Psoas muscle (tissue), 8 donors: ENCODE results near the gene SOHLH1. TPM values are rescaled to one million over a fixed set of nuclear protein-coding genes. Genes with fewer than 3 reads are reported as not detected.
"Not testable (repeated sequence)": the region's sequence is repeated elsewhere in the genome, so short reads cannot be mapped to it uniquely, and the experiment has no call there.

Source experiments
- ATAC-seq, 4 donors: fragments of 200-7000 bp; cut with Tn5 transposase; one replicate each; pipeline ENCODE4 v1.9.1; 2020; ENCODE audit warnings: moderate library complexity in 3 of 4, mild to moderate bottlenecking in 2 of 4
- DNase-seq, 2 donors: peaks; one replicate each; pipeline ENCODE4 v3.0.0-alpha.2; 2020
- H3K27ac ChIP-seq: fragments of 200-600 bp; one replicate; pipeline ENCODE4 v1.8.0; 2022
- H3K27me3 ChIP-seq, 3 donors: fragments of 200-600 bp in 1 of 3; one replicate each; pipeline versions ENCODE4 v1.6.1 to v1.8.0; 2013 to 2022; ENCODE audit warnings: low read length in 2 of 3, mild to moderate bottlenecking in 2 of 3, moderate library complexity in 1 of 3; ENCODE audit not compliant: insufficient read depth in 3 of 3
- H3K36me3 ChIP-seq, 2 donors: fragments of 200-600 bp in 1 of 2; one replicate each; pipeline versions ENCODE4 v1.6.1 to v1.8.0; 2013 to 2022; ENCODE audit warnings: low read depth in 1 of 2, mild to moderate bottlenecking in 1 of 2, moderate library complexity in 1 of 2; ENCODE audit not compliant: insufficient read depth in 1 of 2
- H3K4me1 ChIP-seq: fragments of 200-600 bp; one replicate; pipeline ENCODE4 v1.8.0; 2022
- H3K4me3 ChIP-seq: fragments of 200-600 bp; one replicate; pipeline ENCODE4 v1.8.0; 2022; ENCODE audit warnings: mild to moderate bottlenecking
- H3K9me3 ChIP-seq: fragments of 200-600 bp; one replicate; pipeline ENCODE4 v1.8.0; 2022
- WGBS, 3 donors: extraction: QIAGEN DNeasy Blood & Tissue Kit; methylation state at CpG; one replicate each; pipeline versions ENCODE4 v1.1.6 to v1.1.7; 2013; 5-methylcytosine and 5-hydroxymethylcytosine counted together
- intact Hi-C, 2 donors: fragments of 100-400 bp; cut with DNase I; formaldehyde crosslinking; loops; one replicate each; pipeline versions ENCODE4 v1.11.0 to v1.14.2; 2022
- polyA plus RNA-seq, 3 donors: library from polyadenylated mRNA; stranded (reverse); fragments of 200-250 nt; gene quantifications; one replicate each; pipeline ENCODE4 v1.2.3, GENCODE V29; 2013
- total RNA-seq, 4 donors: library from RNA; stranded (reverse); fragmentation: NEBNext Ultra II Directional in 2 of 4; extraction: Animal tissue kit (Norgen Biotek cat#: 25700) in 2 of 4; gene quantifications; one replicate each; pipeline versions ENCODE4 v1.2.1 to v1.2.4, GENCODE V29; 2021 to 2023
- TF ChIP-seq, protein P1 (sequence below): fragments of 200-600 bp; IDR thresholded peaks from one replicate; pipeline ENCODE4 v1.8.0; 2022; ENCODE audit warnings: antibody characterized with exemption
- donor health status: healthy with polysubstance abuse.
- donor health status: DM: no; HTN: no; CAD: no; lungs with moderate emphysema.
- donor health status: Bipolar disorder and iron deficiency.
- donor health status: healthy.
- donor health status: DM: yes; HTN: yes; CAD: no.
- donor health status: DM: no; HTN: no; CAD: no.
- donor health status: DM: no; HTN: no; CAD: no.
- donor health status: DM: yes; HTN: yes; CAD: no.

The SOHLH1 gene
- total and polyA plus RNA-seq, 7 donors: not detected

DNA sequence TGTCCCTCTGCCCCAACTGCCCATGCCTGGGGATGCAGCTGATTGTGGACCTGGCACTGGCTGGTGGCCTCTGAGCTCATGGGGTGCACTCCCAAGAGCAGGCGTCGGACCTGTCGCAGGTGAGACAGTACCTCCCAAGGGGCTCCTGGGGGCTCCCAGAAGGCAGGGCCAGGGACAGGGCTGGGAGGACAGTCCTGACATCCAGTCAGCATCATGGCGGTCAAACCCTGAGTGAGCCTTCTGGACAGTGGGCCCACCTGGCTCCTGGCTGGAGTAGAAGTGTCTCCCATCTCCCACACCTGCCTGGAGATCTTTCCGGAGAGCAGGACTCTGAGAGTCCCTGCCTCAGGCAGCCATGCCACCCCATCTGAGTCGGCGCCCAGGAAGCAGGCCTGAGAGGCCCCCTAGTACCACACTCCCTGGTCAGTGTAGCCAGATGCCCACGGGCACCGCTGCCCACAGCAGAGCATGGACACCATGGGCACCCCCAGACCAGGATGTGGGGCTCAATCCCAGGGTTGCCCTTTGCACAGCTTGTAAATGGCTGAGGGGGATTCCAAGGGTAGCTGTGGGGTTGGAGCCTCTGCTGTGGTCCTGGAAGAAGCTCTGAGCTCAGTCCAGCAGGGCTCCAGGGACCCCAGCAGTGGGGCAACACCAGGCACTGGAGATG, 29.5 kb downstream of the SOHLH1 start:
- no peaks in the 10 kb centered on the region for H3K9me3 ChIP-seq
- ATAC-seq: no peak
- WGBS, 3 donors: 93 to 96% (median 95%) methylated on average over 9 of the region's 9 CpGs
- H3K27me3 ChIP-seq: peaks cover 0 to 61% (median 5%) of the 10 kb centered on the region in 3 donors
- TF ChIP-seq, protein P1, sequence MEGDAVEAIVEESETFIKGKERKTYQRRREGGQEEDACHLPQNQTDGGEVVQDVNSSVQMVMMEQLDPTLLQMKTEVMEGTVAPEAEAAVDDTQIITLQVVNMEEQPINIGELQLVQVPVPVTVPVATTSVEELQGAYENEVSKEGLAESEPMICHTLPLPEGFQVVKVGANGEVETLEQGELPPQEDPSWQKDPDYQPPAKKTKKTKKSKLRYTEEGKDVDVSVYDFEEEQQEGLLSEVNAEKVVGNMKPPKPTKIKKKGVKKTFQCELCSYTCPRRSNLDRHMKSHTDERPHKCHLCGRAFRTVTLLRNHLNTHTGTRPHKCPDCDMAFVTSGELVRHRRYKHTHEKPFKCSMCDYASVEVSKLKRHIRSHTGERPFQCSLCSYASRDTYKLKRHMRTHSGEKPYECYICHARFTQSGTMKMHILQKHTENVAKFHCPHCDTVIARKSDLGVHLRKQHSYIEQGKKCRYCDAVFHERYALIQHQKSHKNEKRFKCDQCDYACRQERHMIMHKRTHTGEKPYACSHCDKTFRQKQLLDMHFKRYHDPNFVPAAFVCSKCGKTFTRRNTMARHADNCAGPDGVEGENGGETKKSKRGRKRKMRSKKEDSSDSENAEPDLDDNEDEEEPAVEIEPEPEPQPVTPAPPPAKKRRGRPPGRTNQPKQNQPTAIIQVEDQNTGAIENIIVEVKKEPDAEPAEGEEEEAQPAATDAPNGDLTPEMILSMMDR: no peak
- H3K27ac ChIP-seq: no peak overlapping the region
- H3K36me3 ChIP-seq: no peaks in the 10 kb centered on the region
- peak in 1 of 2 donors; percentile 32 for DNase-seq
- no peaks in the 10 kb centered on the region for H3K4me1 ChIP-seq
- no peak overlapping the region for H3K4me3 ChIP-seq
- intact Hi-C loops: no loop called here

DNA sequence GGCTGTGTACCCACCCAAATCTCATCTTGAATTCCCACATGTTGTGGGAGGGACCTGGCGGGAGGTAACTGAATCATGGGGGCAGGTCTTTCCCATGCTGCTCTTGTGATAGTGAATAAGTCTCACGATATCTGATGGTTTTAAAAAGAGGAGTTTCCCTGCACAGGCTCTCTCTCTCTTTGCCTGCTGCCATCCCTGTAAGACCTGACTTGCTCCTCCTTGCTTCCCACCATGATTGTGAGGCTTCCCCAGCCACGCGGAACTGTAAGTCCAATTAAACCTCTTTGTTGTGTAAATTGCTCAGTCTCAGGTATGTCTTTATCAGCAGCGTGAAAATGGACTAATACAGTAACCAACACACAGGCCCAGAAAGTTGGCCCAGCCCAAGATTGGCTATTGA, 30.3 kb downstream of the SOHLH1 start:
- ATAC-seq, intact Hi-C loops: not testable (repeated sequence)
- H3K27me3 ChIP-seq: peaks cover 0 to 61% (median 5%) of the 10 kb centered on the region in 3 donors

DNA sequence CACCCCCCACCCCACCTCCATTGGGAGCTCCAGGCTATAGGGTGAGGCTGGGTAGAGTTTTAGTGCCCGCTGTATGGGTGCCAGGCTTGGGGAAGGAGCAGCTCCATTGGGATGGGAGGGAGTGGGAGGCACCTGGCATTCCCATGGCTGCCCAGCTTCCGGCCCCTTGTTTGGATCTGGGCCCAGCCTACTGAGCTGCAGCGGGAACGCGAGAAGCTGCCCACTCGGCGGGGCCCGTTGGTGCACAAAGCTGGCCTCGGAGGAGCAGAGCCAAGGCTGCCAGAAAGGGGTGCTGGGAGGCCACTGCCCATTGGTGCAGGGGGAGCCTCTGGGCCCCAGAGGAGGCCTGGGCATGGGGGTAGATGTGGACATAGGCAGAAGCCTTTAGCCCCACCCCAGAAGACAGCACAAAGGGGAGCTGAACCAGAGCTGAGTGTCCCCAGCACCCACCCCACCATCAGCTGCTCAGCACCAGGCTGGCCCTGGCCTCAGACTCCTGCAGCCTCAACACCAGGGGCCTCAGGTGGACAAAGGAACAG, 31.7 kb downstream of the SOHLH1 start:
- 23 to 36% (median 25%) methylated on average over 8 to 9 of the region's 9 CpGs for WGBS, 3 donors
- ATAC-seq: no peak
- Histone ChIP-seq H3K36me3 (no peaks in the 10 kb centered on the region), H3K4me1 (no peaks in the 10 kb centered on the region), H3K4me3 (no peak overlapping the region), H3K9me3 (no peaks in the 10 kb centered on the region), H3K27ac (no peak overlapping the region), H3K27me3 (peaks cover 0 to 63% (median 5%) of the 10 kb centered on the region in 3 donors)
- intact Hi-C loops: no loop called here
- TF ChIP-seq, protein P1: no peak
- peak in 1 of 2 donors; percentile 23 for DNase-seq

More for the DNA sequence above, 30.3 kb downstream of the SOHLH1 start:
- H3K4me3 ChIP-seq, H3K9me3 ChIP-seq, H3K4me1 ChIP-seq, H3K36me3 ChIP-seq, H3K27ac ChIP-seq: not testable (repeated sequence)
- 90 to 93% (median 91%) methylated on average over 5 of the region's 5 CpGs for WGBS, 3 donors
- DNase-seq: peak in 1 of 2 donors; percentile 12

DNA sequence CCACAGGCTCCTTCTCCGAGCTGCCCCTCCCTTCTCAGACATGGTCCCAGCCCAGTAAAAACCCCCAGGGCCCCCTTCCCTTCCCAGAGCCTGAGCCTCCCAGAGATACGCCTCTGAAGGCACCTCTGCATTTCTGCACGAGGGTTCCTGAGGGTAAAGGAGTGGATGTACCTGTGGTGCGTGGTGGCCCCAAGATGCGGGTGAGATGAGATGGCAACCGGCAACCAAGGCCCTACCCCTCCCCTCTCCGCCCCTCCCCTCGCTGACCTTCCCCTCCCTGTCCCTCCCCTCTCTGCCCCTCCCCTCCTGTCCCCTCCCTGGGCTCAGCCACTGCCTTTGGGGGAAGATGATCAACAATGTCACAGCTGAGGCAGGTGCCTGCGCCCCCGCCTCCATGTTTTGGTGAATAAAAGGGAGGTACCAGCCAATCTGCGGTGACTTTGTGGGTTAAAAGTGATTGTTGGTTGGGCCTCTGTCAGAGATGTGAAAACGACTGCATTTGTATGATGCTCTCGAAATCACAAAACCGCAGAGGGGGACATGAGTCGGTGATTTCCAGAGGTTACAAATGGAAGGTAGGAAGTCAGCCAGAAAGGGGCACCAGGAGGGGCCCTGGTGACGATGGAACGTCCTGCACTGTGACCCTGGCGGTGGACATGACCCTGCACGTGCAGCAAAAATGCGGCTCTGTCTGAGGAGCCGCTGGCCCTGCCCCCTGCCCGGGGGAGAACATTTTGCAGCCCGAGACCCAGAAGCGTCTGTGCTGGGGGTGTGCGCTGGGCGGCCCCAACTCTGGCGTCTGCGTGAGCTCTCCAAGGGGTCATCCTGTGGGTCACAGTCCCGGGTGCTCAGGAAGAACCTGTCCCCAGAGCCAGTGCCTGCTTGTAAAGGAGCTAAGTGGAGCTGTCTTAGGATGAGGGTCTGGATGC, 32.5 kb downstream of the SOHLH1 start:
- H3K27me3 ChIP-seq: peaks cover 0 to 61% (median 5%) of the 10 kb centered on the region in 3 donors

More for the DNA sequence above, 32.5 kb downstream of the SOHLH1 start:
- no peak for ATAC-seq
- H3K4me1 ChIP-seq: no peaks in the 10 kb centered on the region
- WGBS, 3 donors: 55 to 61% (median 59%) methylated on average over 29 of the region's 29 CpGs
- no peaks in the 10 kb centered on the region for H3K36me3 ChIP-seq
- H3K27ac ChIP-seq: no peak overlapping the region
- intact Hi-C loops: no loop called here
- TF ChIP-seq, protein P1: no peak
- no peaks in the 10 kb centered on the region for H3K9me3 ChIP-seq
- no peak overlapping the region for H3K4me3 ChIP-seq
- peak in 1 of 2 donors; percentile 25 for DNase-seq
